Mucosa of stomach (tissue), 1 donor: ENCODE results near the gene RP2.

Experiments used
- H3K27me3 ChIP-seq: one replicate; pipeline ENCODE4 v1.7.0; 2013; ENCODE audit warnings: mild to moderate bottlenecking, low read length; ENCODE audit not compliant: control insufficient read depth, insufficient read depth
- H3K36me3 ChIP-seq: one replicate; pipeline ENCODE4 v1.7.0; 2013; ENCODE audit warnings: low read length; ENCODE audit not compliant: control insufficient read depth, insufficient read depth
- H3K4me1 ChIP-seq: one replicate; pipeline ENCODE4 v1.7.0; 2013; ENCODE audit warnings: mild to moderate bottlenecking, low read length; ENCODE audit not compliant: control insufficient read depth, insufficient read depth
- H3K4me3 ChIP-seq: one replicate; pipeline ENCODE4 v1.7.0; 2013; ENCODE audit warnings: low read length
- H3K9ac ChIP-seq: one replicate; pipeline ENCODE4 v1.7.0; 2013; ENCODE audit warnings: mild to moderate bottlenecking, low read length, moderate library complexity
- H3K9me3 ChIP-seq: one replicate; pipeline ENCODE4 v1.7.0; 2013; ENCODE audit warnings: mild to moderate bottlenecking, low read length, moderate library complexity; ENCODE audit not compliant: control insufficient read depth
- donor health status: Pancreatic carcinoma.

RP2 gene

GRCh38 chrX:46819136-46819535 is 17.7 kb upstream of the RP2 start:
- Histone ChIP-seq H3K27me3 (no peaks in the 10 kb centered on the region), H3K4me3 (no peak overlapping the region), H3K4me1 (no peaks in the 10 kb centered on the region), H3K9ac (no peak overlapping the region), H3K36me3 (no peaks in the 10 kb centered on the region), H3K9me3 (no peaks in the 10 kb centered on the region)

- Histone ChIP-seq H3K9me3 (no peaks in the 10 kb centered on the region), H3K4me1 (no peaks in the 10 kb centered on the region), H3K9ac (no peak overlapping the region), H3K27me3 (no peaks in the 10 kb centered on the region), H3K36me3 (no peaks in the 10 kb centered on the region), H3K4me3 (no peak overlapping the region)
These were observed 16.3 kb upstream of the RP2 start for GRCh38 chrX:46820391-46821100.

- no peaks in the 10 kb centered on the region for H3K4me1 ChIP-seq
- no peak overlapping the region for H3K4me3 ChIP-seq
- no peaks in the 10 kb centered on the region for H3K9me3 ChIP-seq
- no peaks in the 10 kb centered on the region for H3K36me3 ChIP-seq
- no peaks in the 10 kb centered on the region for H3K27me3 ChIP-seq
- no peak overlapping the region for H3K9ac ChIP-seq
These were observed 13.4 kb upstream of the RP2 start for GRCh38 chrX:46823481-46823880.

- Histone ChIP-seq H3K4me1 (no peaks in the 10 kb centered on the region), H3K27me3 (no peaks in the 10 kb centered on the region)
These were observed 5.0 kb upstream of the RP2 start for GRCh38 chrX:46831765-46832327.

GRCh38 chrX:46837558-46838485 is 979 bp downstream of the RP2 start:
- Histone ChIP-seq H3K9me3 (no peaks in the 10 kb centered on the region), H3K4me3 (peak overlapping the region; percentile 80), H3K27me3 (no peaks in the 10 kb centered on the region), H3K9ac (peak overlapping the region; percentile 96), H3K36me3 (no peaks in the 10 kb centered on the region), H3K4me1 (peaks cover 5% of the 10 kb centered on the region)

More at GRCh38 chrX:46831765-46832327, 5.0 kb upstream of the RP2 start:
- Histone ChIP-seq H3K9ac (no peak overlapping the region), H3K36me3 (no peaks in the 10 kb centered on the region), H3K9me3 (no peaks in the 10 kb centered on the region), H3K4me3 (no peak overlapping the region)

- Histone ChIP-seq H3K27me3 (no peaks in the 10 kb centered on the region), H3K9ac (no peak overlapping the region), H3K9me3 (no peaks in the 10 kb centered on the region), H3K4me1 (peaks cover 5% of the 10 kb centered on the region), H3K4me3 (no peak overlapping the region), H3K36me3 (no peaks in the 10 kb centered on the region)
These were observed 1.6 kb downstream of the RP2 start for GRCh38 chrX:46838486-46838870.

- Histone ChIP-seq H3K4me1 (peaks cover 5% of the 10 kb centered on the region), H3K9ac (no peak overlapping the region), H3K27me3 (no peaks in the 10 kb centered on the region), H3K9me3 (no peaks in the 10 kb centered on the region), H3K4me3 (no peak overlapping the region), H3K36me3 (no peaks in the 10 kb centered on the region)
These were observed 2.2 kb downstream of the RP2 start for GRCh38 chrX:46838974-46839480.

GRCh38 chrX:46840946-46841345 is 4.1 kb downstream of the RP2 start:
- no peak overlapping the region for H3K4me3 ChIP-seq
- H3K27me3 ChIP-seq, result no peaks in the 10 kb centered on the region
- no peaks in the 10 kb centered on the region for H3K9me3 ChIP-seq
- no peak overlapping the region for H3K9ac ChIP-seq
- peaks cover 5% of the 10 kb centered on the region for H3K4me1 ChIP-seq
- H3K36me3 ChIP-seq, result no peaks in the 10 kb centered on the region

GRCh38 chrX:46841346-46841745 is 4.5 kb downstream of the RP2 start:
- Histone ChIP-seq H3K4me3 (no peak overlapping the region), H3K4me1 (peaks cover 5% of the 10 kb centered on the region), H3K36me3 (no peaks in the 10 kb centered on the region), H3K9ac (no peak overlapping the region), H3K27me3 (no peaks in the 10 kb centered on the region), H3K9me3 (no peaks in the 10 kb centered on the region)

- no peaks in the 10 kb centered on the region for H3K36me3 ChIP-seq
- H3K27me3 ChIP-seq, result no peaks in the 10 kb centered on the region
- H3K9ac ChIP-seq, result no peak overlapping the region
- no peak overlapping the region for H3K4me3 ChIP-seq
- H3K4me1 ChIP-seq, result peaks cover 5% of the 10 kb centered on the region
- H3K9me3 ChIP-seq, result no peaks in the 10 kb centered on the region
These were observed 8.1 kb downstream of the RP2 start for GRCh38 chrX:46844913-46845312.

- Histone ChIP-seq H3K36me3 (no peaks in the 10 kb centered on the region), H3K9me3 (no peaks in the 10 kb centered on the region), H3K9ac (no peak overlapping the region), H3K27me3 (no peaks in the 10 kb centered on the region), H3K4me3 (no peak overlapping the region), H3K4me1 (no peaks in the 10 kb centered on the region)
These were observed 13.1 kb downstream of the RP2 start for GRCh38 chrX:46849933-46850332.

GRCh38 chrX:46850771-46851170 is 13.9 kb downstream of the RP2 start:
- Histone ChIP-seq H3K9ac (no peak overlapping the region), H3K36me3 (no peaks in the 10 kb centered on the region), H3K4me1 (no peaks in the 10 kb centered on the region), H3K9me3 (no peaks in the 10 kb centered on the region), H3K4me3 (no peak overlapping the region), H3K27me3 (no peaks in the 10 kb centered on the region)
